Stimulated activated CD4-positive, alpha-beta T cell treated with anti-CD3 and anti-CD28 coated beads, Interleukin-1b, Interleukin-23, amount 100 ng/mL, for 1 hour (primary cell): ENCODE measurements around the gene CLDN34.

ENCODE experiments used
- DNase-seq, 2 donors: peaks; one replicate each; pipeline ENCODE4 v3.0.0-alpha.2; 2020; ENCODE audit warnings: low read depth in 2 of 2

CLDN34 gene, protein sequence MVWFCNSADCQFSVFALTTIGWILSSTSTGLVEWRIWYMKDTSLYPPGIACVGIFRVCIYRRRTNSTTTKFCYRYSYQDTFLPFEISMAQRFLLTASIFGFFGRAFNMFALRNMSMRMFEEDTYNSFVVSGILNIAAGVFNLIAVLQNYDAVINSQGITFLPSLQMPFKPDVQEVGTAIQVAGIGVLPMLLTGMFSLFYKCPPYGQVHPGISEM

DNA sequence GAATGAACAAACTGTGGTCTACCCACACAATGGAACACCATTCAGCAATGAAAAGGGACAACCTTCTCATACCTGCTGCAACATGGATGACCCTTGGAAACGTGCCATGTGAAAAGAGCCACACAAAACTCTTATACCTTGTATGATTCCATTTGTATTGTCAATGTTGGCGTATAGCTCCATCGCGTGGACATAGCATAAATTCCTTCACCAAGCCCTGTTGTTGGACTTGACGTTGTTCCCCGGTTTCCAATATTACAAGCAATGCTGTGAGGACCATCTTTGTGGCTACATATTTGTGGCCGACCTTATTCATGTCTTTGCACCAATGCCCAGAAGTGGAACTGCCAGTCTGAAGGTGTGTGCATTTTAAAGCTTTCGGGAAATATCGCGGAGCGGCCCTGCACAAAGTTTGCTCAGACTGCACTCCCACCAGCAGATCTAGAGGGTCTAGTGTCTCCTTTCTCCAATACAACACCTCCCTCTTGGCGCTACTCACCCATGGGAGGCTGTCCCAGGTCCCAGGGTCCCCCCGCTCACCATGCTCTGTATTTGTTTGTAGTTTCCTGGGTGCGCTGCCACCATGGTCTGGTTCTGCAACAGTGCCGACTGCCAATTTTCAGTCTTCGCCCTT, at the start of gene CLDN34:
Gene CLDN34 (plus strand): TSS at position 584 of the 634 bp plus-strand sequence. CDS start 0 bp downstream, at position 584.
- no peak for DNase-seq

DNA sequence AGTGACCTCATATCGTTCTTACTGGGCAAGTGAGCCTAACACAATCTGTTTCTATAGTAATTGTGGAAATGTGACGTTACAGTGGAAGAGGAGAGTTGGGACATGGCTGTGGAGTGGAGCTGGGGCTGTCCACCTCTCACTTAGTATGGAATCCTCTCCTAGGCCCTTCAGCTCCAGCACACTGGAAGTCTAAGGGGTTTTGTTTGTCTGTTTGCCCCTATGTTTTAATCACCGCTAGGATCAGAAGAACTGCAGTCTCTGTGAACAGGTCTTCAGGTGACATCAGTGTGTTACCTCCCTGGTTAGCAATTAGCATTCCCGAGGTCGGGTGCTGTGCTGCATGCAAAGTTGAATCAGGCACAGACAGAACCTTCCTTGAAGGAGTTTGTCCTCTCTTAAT, 49.3 kb upstream of the CLDN34 start:
- DNase-seq: no peak

DNA sequence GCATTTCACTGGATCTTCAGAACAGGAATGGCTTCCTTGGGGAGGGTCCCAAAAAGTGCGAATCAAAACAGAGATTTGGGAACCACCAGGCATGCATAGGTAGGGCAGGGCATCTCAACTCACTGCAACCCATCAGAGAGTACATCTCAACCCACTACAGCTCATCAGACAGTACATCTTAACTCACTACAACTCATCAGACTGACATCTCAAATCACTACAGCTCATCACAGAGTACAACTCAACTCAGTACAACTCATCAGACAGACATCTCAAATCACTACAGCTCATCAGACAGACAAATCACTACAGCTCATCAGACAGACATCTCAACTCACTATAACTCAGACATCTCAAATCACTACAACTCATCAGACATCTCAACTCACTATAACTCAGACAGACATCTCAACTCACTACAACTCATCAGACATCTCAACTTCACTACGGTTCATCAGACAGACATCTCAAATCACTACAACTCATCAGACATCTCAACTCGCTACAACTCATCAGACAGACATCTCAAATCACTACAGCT, 47.5 kb upstream of the CLDN34 start:
- no peak for DNase-seq

DNA sequence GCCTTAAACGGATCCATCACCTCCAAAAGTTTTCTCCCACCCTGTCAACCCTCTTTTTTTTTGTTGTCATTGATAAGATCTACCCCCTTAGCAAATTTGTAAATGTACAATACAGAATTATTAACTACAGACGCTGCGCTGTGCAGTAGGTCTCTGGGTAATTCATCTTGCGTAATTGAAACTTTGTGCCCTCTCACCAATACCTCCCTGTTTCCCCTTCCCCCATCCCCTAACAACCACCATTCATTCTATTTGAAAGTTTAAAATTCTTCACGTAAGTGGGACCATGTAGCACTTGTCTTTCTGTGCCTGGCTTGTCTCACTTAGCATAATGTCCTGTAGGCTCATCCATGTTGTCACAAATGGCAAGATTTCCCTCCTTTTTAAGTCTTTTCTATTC, 45.8 kb upstream of the CLDN34 start:
- DNase-seq: no peak

DNA sequence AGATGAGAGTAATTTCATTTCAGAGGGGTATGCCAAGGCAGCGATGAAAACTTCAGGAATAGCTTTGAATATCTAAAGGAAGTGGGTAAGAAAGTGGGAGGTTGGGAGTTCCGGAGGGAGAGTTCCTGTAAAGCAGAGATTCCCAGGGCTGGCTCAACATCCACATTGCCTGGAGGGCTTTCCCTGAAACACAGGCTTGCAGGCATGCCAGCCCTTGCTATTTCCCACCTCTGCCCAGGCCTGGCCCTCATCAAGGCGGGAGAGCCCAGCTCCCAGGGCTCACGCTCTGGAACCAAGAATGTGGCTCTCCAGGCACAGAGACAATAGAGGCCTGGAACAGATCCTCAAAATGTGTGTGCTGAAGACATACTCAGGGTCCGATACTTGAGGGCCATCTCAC, 43.8 kb upstream of the CLDN34 start:
- no peak for DNase-seq

DNA sequence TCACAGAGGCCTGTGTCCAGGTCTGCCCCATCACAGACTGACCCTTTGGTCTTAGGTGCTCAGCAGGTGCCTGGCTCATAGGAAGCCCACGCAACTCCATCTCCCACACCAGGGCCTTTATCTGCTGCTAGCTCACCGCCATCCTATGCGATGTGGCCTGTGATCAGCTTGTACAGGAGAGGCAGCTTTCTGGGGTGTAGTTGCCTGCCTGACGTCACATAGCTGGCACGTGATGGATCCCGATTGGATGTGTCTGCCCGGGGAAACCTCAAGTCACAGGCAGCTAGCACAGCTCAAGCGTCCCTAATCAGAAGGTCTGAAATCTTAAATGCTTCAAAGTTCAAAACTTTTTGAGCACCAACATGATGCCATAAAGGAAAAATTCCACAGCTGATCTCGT, 41.2 kb upstream of the CLDN34 start:
- no peak for DNase-seq

DNA sequence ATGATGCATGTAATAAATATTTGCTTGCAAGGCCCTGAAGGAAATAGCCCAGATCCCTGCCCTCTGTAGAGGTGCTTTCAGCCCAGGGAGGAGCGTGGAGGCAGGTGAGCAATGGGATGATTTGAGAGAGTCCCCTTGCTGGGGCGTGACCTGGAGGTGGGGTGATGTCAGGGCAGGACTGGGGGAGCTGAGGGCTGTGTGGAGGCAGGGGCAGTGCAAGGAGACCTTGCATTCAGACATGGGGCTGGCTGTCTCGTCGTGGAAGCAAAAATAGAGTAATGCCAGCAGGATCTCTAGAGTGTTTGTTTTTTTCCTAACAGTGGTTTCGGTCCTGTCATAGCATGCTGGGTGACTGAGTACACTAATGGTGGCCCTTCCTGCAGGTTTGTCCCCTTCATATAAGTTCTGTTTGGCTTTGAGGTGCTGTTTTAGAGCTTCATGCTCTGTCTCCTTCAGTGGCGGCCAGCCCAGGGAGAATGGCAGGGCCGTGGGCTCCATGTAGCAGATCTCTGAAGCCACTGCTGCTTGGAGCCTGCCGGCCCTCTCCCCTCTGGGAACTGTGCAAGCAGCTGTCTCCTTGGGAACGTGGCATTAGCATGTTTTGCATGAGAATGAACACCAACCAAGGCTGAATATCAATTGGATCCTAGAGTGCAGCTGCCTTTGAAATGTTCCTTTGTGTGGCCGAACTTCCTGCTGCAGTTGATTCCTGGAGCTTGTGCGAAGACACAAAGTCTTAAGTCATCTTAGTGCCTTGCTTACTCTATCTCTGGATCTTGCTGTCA, 39.3 kb upstream of the CLDN34 start:
- no peak for DNase-seq

DNA sequence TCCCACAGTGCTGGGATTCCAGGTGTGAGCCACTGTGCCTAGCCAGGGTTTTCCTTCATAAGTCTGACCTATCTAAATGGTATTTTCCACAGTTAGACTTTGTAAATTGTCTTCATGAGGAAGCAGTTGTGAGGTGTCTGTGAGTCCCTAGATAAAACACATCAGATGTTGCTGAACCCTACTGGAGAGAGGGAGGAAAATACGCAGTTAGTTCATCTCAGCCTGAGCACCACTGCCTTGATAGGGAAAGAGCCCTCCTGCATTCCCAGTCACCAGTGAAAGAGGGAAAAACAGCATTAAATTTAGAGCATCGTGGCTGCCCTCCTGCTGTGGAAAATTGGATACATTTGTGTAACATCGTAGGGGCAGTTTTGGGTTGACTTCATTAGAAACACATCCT, 31.7 kb upstream of the CLDN34 start:
- no peak for DNase-seq

DNA sequence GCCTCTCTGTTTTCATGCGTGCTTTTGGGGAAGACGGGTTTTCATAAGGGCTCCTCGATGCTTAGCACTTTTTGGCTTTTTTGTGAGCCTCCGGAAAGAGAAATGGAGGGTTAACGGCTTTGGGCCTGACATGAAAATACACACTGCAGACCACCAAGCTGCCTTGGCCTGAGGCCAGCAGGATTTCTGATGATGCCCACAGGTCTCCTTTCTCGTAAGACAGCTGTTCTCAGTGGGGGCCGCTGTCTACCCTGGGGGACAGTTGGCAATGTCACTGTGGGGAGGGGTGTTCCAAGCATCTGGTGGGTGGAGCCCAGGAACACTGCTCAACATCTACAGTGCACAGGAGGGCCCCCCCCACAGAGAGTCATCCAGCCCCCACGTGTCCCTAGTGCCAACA, 29.4 kb upstream of the CLDN34 start:
- no peak for DNase-seq

DNA sequence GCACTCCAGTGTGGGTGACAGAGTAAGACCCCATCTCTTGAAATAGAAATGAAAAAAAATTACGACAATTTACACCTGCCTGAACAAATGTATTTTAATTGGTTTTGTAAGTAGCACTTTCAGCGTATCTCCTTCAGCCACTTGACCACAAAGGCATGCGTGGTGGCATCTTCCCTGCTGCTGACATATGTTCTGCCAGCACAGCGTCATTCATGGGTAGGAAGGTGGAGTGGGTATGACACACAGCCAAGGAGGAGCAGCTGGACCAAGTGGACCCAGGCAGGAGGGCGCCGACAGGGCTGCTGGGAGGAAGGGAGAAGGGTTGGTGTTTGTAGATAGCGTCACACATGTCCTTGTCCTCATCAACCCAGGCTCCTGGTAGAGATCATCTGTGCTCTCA, 28.6 kb upstream of the CLDN34 start:
- DNase-seq: no peak

DNA sequence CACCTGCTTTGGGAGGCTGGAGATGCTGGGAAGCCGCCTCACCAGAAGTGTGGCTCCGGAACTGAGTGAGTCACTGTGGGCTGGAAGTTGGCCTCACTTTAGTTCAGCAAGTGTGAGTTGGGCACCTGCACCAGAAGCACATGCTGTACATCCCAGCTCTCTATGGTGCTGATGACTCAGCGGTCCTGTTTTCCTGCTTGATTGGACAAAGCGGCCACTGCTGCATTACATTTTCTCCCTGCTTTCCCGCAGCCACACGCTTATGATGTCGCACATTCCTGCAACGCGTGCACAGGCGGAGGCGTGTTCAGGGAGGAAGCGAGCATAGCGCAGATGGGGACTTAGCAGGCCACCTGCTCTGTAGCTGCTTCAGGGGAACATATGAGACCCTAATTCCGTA, 26.7 kb upstream of the CLDN34 start:
- DNase-seq: no peak

DNA sequence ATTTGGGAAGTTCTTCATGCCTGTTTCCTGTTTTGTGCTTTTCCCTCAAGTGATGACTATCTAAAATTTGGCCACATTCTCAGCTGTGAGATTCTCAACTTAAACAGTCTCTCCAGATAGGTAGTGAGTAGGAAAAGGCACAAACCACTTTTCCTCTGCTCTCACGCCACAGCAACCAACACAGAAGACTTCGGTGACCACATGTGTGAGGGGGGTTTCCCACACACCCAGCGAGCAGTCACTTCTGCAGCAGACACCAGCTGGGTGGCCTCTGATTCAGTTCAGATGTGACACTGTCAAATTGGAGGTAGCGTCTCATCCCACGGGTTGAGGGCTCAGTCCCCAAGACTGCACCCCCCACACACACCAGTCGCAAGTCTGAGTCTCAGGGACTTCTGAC, 25.1 kb upstream of the CLDN34 start:
- DNase-seq: peak in 1 of 2 donors; percentile 14

DNA sequence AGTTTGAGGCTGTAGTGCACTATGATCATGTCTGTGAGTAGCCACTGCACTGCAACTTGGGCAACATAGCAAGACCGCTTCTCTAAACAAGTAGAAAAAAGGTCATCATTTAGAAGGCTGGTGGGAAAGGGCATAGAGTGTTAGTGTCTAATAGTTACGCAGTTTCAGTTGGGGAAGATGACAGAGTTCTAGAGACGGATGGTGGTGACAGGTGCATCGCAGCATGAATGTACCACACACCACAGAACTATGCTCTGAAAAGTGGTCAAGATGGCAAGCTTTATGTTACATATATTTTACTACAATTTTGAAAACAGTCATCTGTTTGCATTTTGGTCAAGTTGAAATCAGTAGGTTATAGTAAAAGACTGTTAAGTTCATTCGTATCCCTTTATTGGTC, 23.7 kb upstream of the CLDN34 start:
- DNase-seq: no peak

DNA sequence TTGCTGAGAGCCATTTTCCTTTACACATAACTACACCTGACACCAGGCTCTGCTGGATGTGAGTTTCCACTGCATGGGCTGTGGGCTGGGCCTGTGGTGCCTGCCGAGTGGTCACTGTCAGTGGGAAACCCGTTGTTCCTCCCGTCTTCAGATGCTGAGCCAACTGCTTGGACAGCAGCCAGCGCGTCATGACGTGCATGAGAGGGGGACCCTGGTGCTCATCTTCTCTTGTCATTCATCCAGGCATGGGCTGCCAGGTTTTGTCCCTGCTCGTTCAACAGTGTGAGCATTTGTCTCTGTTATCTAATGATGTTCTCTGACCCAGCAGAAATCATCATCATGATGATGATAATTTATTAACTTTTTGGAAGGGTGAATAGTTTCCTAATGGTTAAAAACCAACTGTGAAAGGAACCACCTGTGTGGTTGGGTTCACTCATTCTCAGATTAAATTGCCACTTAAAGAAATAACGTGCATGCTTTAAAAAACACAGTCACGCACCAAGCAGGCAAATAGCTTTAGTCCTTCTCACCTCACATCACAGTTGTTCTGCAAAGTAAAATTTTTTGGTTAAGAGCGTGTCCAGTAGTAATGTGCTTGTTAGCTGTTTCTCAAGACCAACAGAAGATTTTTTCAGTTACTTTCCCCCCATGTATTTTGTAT, 19.9 kb upstream of the CLDN34 start:
- no peak for DNase-seq

DNA sequence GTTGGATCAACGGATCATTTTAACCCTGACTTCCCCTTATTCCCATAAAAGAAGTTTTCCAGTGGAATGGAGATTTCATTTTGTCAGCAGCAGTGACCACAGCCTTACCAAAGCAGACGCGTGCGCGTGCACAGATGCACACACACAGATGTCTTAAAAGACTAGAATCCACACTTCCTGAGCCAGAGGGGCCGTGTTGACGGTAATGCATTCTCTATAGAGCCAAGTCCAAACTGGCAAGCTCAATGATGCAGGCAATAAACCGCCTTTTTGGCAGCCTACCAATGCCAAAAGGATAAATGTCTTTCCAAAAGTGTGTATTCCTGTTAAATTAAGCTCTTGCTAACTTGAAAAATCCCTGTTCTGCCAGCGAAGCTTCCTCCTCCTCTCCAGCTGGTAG, 18.8 kb upstream of the CLDN34 start:
- DNase-seq: no peak

DNA sequence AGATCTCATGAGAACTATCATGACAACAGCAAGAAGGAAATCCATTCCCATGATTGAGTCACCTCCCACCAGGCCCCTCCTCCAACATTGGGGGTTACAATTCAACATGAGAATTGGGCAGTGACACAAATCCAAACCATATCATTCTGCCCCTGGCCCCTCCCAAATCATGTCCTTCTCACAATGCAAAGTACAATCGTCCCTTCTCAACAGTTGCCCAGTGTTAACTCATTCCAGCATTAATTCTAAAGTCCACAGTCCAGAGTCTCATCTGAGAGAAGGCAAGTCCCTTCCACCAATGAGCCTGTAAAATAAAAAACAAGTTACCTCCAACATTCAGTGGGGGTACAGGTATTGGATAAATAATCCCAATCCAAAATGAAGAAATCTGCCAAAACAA, 14.9 kb upstream of the CLDN34 start:
- no peak for DNase-seq

DNA sequence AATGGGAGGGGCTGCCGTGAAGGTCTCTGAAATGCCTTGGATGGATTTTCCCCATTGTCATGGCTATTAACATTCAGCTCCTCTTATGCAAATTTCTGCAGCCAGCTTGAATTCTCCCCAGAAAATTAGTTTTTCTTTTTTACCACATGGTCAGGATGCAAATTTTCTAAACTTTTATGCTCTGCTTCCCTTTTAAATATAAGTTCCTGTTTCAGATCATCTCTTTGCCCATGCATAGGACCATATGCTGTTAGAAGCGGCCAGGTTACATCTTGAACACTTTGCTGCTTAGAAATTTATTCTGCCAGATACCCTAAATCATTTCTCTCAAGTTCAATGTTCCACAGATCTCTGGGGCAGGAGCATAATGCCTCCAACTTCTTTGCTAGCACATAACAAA, 13.8 kb upstream of the CLDN34 start:
- no peak for DNase-seq

DNA sequence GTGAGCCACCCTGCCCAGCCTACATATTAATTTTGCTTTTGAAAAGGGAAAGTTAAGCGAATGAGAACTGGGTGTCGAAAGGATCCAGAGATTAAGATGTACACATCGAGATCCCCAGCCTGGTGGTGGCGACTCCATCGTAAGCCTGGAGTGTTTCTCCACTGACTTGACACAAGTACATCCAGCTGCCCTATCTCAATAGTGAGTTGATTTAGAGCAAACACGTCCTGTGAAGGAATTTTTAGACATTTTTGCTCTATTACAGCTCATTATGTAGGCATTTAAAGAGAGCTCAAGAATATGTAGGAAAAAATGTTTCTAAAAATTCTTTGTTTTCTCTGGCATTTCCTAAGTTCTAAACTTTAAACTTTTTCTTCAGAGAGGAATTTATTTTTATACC, 11.7 kb upstream of the CLDN34 start:
- DNase-seq: no peak

DNA sequence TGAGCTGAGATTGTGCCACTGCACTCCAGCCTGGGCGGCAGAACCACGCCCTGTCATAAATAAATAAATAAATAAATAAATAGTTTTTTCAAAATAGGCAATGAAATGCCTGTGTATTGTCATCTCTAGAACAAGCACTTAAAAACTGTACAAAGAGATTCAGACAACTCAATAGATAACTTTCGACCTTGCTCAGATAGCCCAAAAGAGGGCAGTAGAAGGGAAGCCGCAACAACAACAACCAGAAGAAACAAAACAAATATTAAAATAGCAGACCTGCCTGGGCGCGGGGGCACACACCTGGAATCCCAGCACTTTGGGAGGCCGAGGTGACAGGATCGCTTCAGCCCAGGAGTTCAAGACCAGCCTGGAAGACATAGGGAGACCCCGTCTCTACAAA, 9.4 kb upstream of the CLDN34 start:
- no peak for DNase-seq

DNA sequence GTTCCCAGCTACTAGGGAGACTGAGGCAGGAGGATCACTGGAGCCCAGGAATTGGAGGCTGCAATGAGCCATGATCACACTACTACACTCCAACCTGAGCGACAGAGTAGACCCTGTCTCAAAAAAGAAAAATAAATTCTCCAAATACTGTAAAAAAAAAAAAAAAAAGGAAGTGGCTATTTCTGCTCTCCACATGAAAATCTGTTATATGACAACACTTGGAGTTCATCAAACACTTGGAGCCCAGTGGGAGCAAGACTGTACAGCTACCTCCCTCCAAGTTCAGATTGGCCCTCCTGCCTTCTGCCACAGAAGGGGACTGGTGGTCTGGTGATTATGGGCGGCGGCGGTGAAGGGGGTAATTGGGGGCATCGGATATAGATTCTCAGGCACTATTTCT, 9.0 kb upstream of the CLDN34 start:
- no peak for DNase-seq

DNA sequence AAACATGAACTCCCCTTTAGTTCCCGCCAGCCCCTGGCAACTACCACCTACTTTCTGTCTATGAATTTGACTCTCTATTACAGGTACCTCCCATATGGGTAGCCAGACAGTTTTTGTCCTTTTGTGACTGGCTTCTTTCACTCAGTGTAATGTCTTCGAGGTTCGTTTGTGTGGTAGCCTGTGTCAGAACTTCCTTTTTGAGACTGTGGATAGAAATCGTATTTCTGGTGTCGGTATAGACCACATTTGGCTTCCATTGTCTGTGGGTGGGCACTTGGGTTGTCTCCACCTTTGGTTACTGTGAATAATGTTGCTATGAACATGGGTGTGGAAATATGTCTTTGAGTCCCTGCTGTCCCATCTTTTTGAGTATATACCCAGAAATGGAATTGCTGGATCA, 5.4 kb upstream of the CLDN34 start:
- no peak for DNase-seq

DNA sequence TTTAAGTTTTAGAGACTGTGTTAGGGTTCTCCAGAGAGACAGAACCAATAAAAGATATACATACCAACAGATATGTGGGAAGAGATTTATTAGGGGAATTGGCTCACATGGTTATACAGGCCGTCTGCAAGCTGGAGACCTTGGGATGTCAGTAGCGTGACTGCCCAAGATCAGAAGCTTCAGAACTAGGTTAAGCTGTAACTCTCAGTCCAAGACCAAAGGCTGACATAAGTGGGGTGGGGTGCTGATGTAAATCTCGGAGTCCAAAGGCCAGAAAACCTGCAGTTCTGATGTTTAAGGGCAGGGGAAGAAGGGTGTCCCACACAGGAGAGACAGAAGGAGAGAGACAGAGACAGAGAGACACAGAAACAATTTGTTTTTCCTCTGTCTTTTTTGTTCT, 10.5 kb downstream of the CLDN34 start:
- no peak for DNase-seq
